Measurements from ENCODE around the gene NEIL1.

DNA sequence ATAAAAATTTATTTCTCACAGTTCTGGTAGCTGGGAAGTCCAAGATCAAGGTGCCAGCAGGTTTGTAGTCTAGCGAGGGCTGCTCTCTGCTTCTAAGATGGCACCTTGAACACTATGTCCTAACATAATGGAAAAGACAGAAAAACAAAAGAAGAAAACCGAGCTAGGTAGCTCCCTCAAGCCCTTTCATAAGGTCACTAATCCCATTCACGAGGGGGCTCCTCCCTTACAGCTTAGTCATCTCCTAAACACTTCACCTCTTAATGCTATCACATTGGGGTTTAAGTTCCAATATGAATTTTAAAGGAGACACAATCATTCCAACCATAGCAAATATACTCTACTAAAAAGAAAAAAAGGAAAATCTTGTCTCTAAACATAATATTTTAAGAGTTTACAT, 40.7 kb upstream of the NEIL1 start:
- TF ChIP-seq, protein P1, sequence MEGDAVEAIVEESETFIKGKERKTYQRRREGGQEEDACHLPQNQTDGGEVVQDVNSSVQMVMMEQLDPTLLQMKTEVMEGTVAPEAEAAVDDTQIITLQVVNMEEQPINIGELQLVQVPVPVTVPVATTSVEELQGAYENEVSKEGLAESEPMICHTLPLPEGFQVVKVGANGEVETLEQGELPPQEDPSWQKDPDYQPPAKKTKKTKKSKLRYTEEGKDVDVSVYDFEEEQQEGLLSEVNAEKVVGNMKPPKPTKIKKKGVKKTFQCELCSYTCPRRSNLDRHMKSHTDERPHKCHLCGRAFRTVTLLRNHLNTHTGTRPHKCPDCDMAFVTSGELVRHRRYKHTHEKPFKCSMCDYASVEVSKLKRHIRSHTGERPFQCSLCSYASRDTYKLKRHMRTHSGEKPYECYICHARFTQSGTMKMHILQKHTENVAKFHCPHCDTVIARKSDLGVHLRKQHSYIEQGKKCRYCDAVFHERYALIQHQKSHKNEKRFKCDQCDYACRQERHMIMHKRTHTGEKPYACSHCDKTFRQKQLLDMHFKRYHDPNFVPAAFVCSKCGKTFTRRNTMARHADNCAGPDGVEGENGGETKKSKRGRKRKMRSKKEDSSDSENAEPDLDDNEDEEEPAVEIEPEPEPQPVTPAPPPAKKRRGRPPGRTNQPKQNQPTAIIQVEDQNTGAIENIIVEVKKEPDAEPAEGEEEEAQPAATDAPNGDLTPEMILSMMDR (IDR thresholded peaks at IDR 0.05), result no peak
- TF ChIP-seq RFX5 (IDR thresholded peaks at IDR 0.05; ENCODE audit: low read length), result no peak
- no peak for TF ChIP-seq POLR2AphosphoS5 (IDR thresholded peaks at IDR 0.05; ENCODE audit: low read depth, low read length)
- no peak for TF ChIP-seq TCF12 (IDR thresholded peaks at IDR 0.05)
